IPS-15b (cell line): ENCODE data around the gene COMMD10.

Experiments
- H3K27me3 ChIP-seq: one replicate; pipeline ENCODE4 v1.6.1; 2013; ENCODE audit warnings: low read length; ENCODE audit not compliant: control insufficient read depth, insufficient read depth
- H3K36me3 ChIP-seq: one replicate; pipeline ENCODE4 v1.6.1; 2013; ENCODE audit warnings: low read length; ENCODE audit not compliant: control insufficient read depth, insufficient read depth
- H3K4me1 ChIP-seq: one replicate; pipeline ENCODE4 v1.6.1; 2013; ENCODE audit warnings: mild to moderate bottlenecking, low read length; ENCODE audit not compliant: control insufficient read depth, insufficient read depth
- H3K4me3 ChIP-seq: one replicate; pipeline ENCODE4 v1.5.1; 2013; ENCODE audit warnings: low read depth, low read length
- H3K9ac ChIP-seq: one replicate; pipeline ENCODE4 v1.6.1; 2013; ENCODE audit warnings: low read depth, mild to moderate bottlenecking, low read length
- H3K9me3 ChIP-seq: one replicate; pipeline ENCODE4 v1.6.1; 2013; ENCODE audit warnings: mild to moderate bottlenecking, low read length; ENCODE audit not compliant: control insufficient read depth, insufficient read depth

Gene COMMD10

GRCh38 chr5:116273448-116274242 is 188.8 kb downstream of the COMMD10 start:
- Histone ChIP-seq H3K27me3 (no peaks in the 10 kb centered on the region), H3K36me3 (no peaks in the 10 kb centered on the region), H3K4me1 (no peaks in the 10 kb centered on the region), H3K9ac (no peak overlapping the region), H3K4me3 (no peak overlapping the region), H3K9me3 (no peaks in the 10 kb centered on the region)

- H3K36me3 ChIP-seq, result no peaks in the 10 kb centered on the region
- H3K4me3 ChIP-seq, result no peak overlapping the region
- H3K9ac ChIP-seq, result no peak overlapping the region
- no peaks in the 10 kb centered on the region for H3K4me1 ChIP-seq
- no peaks in the 10 kb centered on the region for H3K9me3 ChIP-seq
- no peaks in the 10 kb centered on the region for H3K27me3 ChIP-seq
These were observed 189.4 kb downstream of the COMMD10 start for GRCh38 chr5:116274251-116274650.

GRCh38 chr5:116275282-116275681 is 190.5 kb downstream of the COMMD10 start:
- no peaks in the 10 kb centered on the region for H3K27me3 ChIP-seq
- no peaks in the 10 kb centered on the region for H3K4me1 ChIP-seq
- H3K36me3 ChIP-seq, result no peaks in the 10 kb centered on the region
- no peak overlapping the region for H3K4me3 ChIP-seq
- no peaks in the 10 kb centered on the region for H3K9me3 ChIP-seq
- H3K9ac ChIP-seq, result no peak overlapping the region

GRCh38 chr5:116276952-116277351 is 192.1 kb downstream of the COMMD10 start:
- H3K27me3 ChIP-seq, result no peaks in the 10 kb centered on the region
- H3K4me3 ChIP-seq, result no peak overlapping the region
- no peak overlapping the region for H3K9ac ChIP-seq
- no peaks in the 10 kb centered on the region for H3K4me1 ChIP-seq
- H3K9me3 ChIP-seq, result no peaks in the 10 kb centered on the region
- H3K36me3 ChIP-seq, result no peaks in the 10 kb centered on the region

- no peak overlapping the region for H3K4me3 ChIP-seq
- no peaks in the 10 kb centered on the region for H3K36me3 ChIP-seq
- H3K27me3 ChIP-seq, result no peaks in the 10 kb centered on the region
- no peaks in the 10 kb centered on the region for H3K4me1 ChIP-seq
- H3K9ac ChIP-seq, result no peak overlapping the region
- H3K9me3 ChIP-seq, result no peaks in the 10 kb centered on the region
These were observed 195.5 kb downstream of the COMMD10 start for GRCh38 chr5:116280149-116280803.

- no peaks in the 10 kb centered on the region for H3K27me3 ChIP-seq
- no peaks in the 10 kb centered on the region for H3K4me1 ChIP-seq
- no peak overlapping the region for H3K4me3 ChIP-seq
- H3K9me3 ChIP-seq, result no peaks in the 10 kb centered on the region
- no peak overlapping the region for H3K9ac ChIP-seq
- no peaks in the 10 kb centered on the region for H3K36me3 ChIP-seq
These were observed 196.5 kb downstream of the COMMD10 start for GRCh38 chr5:116281309-116281708.

- Histone ChIP-seq H3K27me3 (no peaks in the 10 kb centered on the region), H3K9me3 (no peaks in the 10 kb centered on the region), H3K4me3 (no peak overlapping the region), H3K36me3 (no peaks in the 10 kb centered on the region), H3K4me1 (peaks cover 5% of the 10 kb centered on the region), H3K9ac (no peak overlapping the region)
These were observed 203.7 kb downstream of the COMMD10 start for GRCh38 chr5:116288524-116288923.

- Histone ChIP-seq H3K4me1 (peaks cover 5% of the 10 kb centered on the region), H3K4me3 (no peak overlapping the region), H3K27me3 (no peaks in the 10 kb centered on the region), H3K36me3 (no peaks in the 10 kb centered on the region), H3K9ac (no peak overlapping the region), H3K9me3 (no peaks in the 10 kb centered on the region)
These were observed 204.5 kb downstream of the COMMD10 start for GRCh38 chr5:116289276-116289675.

GRCh38 chr5:116291271-116291670 is 206.4 kb downstream of the COMMD10 start:
- H3K9me3 ChIP-seq, result no peaks in the 10 kb centered on the region

GRCh38 chr5:116292321-116292720 is 207.5 kb downstream of the COMMD10 start:
- Histone ChIP-seq H3K9ac (no peak overlapping the region), H3K27me3 (no peaks in the 10 kb centered on the region), H3K9me3 (no peaks in the 10 kb centered on the region), H3K4me3 (no peak overlapping the region), H3K36me3 (no peaks in the 10 kb centered on the region), H3K4me1 (peaks cover 5% of the 10 kb centered on the region)

More at GRCh38 chr5:116291271-116291670, 206.4 kb downstream of the COMMD10 start:
- Histone ChIP-seq H3K4me1 (peaks cover 5% of the 10 kb centered on the region), H3K4me3 (no peak overlapping the region), H3K27me3 (no peaks in the 10 kb centered on the region), H3K36me3 (no peaks in the 10 kb centered on the region), H3K9ac (no peak overlapping the region)

GRCh38 chr5:116296335-116297072 is 211.7 kb downstream of the COMMD10 start:
- no peak overlapping the region for H3K9ac ChIP-seq
- H3K36me3 ChIP-seq, result no peaks in the 10 kb centered on the region
- peaks cover 5% of the 10 kb centered on the region for H3K4me1 ChIP-seq
- H3K4me3 ChIP-seq, result no peak overlapping the region
- H3K9me3 ChIP-seq, result no peaks in the 10 kb centered on the region
- H3K27me3 ChIP-seq, result no peaks in the 10 kb centered on the region
